C4-2B (cell line): ENCODE data around the gene DIRAS1.

Experiments used
- ZFX ChIP-seq: fragments of 450-650 bp; IDR thresholded peaks from 2 replicates; pipeline ENCODE4 v1.6.1; 2017
- TF ChIP-seq, protein P1 (sequence below): fragments of 450-650 bp; conservative IDR thresholded peaks from 2 replicates; pipeline ENCODE4 v1.5.1; 2017; ENCODE audit warnings: mild to moderate bottlenecking

DNA sequence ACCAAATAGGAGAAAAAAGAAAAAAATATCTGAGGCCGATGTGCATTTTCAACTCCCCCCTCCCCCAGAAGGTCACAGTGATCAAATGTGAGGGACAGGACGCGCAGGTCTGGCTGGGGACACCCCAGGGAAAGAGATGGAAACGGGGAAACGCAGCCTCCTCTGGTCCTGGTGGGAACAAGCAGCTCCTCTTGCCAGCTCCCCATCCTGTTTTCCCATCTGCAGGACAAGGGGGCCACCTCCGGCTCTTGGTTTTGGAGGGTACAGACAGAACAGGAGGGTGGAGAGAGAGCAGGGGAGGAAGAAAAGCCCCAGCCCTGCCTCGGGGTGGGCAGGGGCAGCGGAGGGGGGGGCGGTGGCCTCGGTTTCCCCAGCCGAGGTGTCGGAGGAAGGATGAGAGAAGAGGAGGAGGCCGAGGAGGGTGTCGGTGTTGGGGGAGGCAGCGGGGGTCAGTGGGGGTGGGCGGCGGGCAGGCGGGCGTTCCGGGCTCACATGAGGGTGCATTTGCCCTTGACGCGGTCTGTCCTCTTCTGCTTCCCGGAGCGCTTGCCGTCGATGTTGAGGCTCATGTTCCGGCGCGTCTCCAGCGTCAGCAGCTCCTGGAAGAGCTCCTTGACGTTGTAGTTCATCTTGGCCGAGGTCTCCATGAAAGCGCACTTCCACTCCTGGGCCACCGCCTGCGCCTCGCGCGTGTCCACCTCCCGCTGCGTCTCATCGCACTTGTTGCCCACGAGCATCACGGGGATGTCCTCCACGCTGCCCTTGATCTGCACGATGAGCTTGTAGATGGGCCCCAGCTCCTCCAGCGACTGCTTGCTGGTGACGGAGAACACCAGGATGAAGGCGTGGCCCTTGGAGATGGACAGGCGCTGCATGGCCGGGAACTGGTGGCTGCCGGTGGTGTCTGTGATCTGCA lies 4.2 kb downstream of the DIRAS1 start:
- TF ChIP-seq, protein P1, sequence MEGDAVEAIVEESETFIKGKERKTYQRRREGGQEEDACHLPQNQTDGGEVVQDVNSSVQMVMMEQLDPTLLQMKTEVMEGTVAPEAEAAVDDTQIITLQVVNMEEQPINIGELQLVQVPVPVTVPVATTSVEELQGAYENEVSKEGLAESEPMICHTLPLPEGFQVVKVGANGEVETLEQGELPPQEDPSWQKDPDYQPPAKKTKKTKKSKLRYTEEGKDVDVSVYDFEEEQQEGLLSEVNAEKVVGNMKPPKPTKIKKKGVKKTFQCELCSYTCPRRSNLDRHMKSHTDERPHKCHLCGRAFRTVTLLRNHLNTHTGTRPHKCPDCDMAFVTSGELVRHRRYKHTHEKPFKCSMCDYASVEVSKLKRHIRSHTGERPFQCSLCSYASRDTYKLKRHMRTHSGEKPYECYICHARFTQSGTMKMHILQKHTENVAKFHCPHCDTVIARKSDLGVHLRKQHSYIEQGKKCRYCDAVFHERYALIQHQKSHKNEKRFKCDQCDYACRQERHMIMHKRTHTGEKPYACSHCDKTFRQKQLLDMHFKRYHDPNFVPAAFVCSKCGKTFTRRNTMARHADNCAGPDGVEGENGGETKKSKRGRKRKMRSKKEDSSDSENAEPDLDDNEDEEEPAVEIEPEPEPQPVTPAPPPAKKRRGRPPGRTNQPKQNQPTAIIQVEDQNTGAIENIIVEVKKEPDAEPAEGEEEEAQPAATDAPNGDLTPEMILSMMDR = no peak
- no peak for TF ChIP-seq ZFX
